ENCODE results near the gene DPF1.
"Not testable (repeated sequence)": the region's sequence is repeated elsewhere in the genome, so short reads cannot be mapped to it uniquely, and the experiment has no call there.

Gene DPF1

GRCh38 chr19:38250428-38250820, 26.4 kb upstream of the DPF1 start:
- no peak for DNase-seq

GRCh38 chr19:38248421-38248820, 24.4 kb upstream of the DPF1 start:
- no peak for DNase-seq

GRCh38 chr19:38247734-38248268, 23.8 kb upstream of the DPF1 start:
- DNase-seq: no peak

GRCh38 chr19:38247126-38247525, 23.1 kb upstream of the DPF1 start:
- DNase-seq: no peak

- DNase-seq: no peak
Measured at GRCh38 chr19:38245826-38246498, 21.9 kb upstream of the DPF1 start.

- DNase-seq: no peak
Measured at GRCh38 chr19:38243279-38243673, 19.3 kb upstream of the DPF1 start.

GRCh38 chr19:38239816-38240215, 15.8 kb upstream of the DPF1 start:
- no peak for DNase-seq

GRCh38 chr19:38234615-38235014, 10.6 kb upstream of the DPF1 start:
- no peak for DNase-seq

GRCh38 chr19:38233740-38234251, 9.8 kb upstream of the DPF1 start:
- peak; percentile 81 for DNase-seq

GRCh38 chr19:38231918-38232317, 7.9 kb upstream of the DPF1 start:
- no peak for DNase-seq

GRCh38 chr19:38230506-38231133, 6.6 kb upstream of the DPF1 start:
- not testable (repeated sequence) for DNase-seq

- peak; percentile 71 for DNase-seq
Measured at GRCh38 chr19:38229585-38230073, 5.6 kb upstream of the DPF1 start.

- DNase-seq: no peak
Measured at GRCh38 chr19:38228491-38229439, 4.7 kb upstream of the DPF1 start.

- DNase-seq: no peak
Measured at GRCh38 chr19:38228005-38228377, 4.0 kb upstream of the DPF1 start.

- no peak for DNase-seq
Measured at GRCh38 chr19:38227287-38228004, 3.4 kb upstream of the DPF1 start.

- not testable (repeated sequence) for DNase-seq
Measured at GRCh38 chr19:38224863-38225218, 819 bp upstream of the DPF1 start.

- DNase-seq: no peak
Measured at GRCh38 chr19:38223617-38224013, 407 bp downstream of the DPF1 start.

- DNase-seq: no peak
Measured at GRCh38 chr19:38223119-38223523, 901 bp downstream of the DPF1 start.

- no peak for DNase-seq
Measured at GRCh38 chr19:38221919-38222830, 1.8 kb downstream of the DPF1 start.

GRCh38 chr19:38221421-38221820, 2.6 kb downstream of the DPF1 start:
- no peak for DNase-seq

GRCh38 chr19:38219221-38219620, 4.8 kb downstream of the DPF1 start:
- DNase-seq: no peak

Measured in CD4-positive, alpha-beta T cell treated with Interleukin-17A for 4 hours (primary cell).